Upper lobe of right lung (tissue), 1 donor: ENCODE data around the gene CADM1. TPM values are rescaled to one million over a fixed set of nuclear protein-coding genes. Genes with fewer than 3 reads are reported as not detected.
"Not testable (repeated sequence)": the region's sequence is repeated elsewhere in the genome, so short reads cannot be mapped to it uniquely, and the experiment has no call there.

Source experiments
- ATAC-seq: fragments of 200-7000 bp; cut with Tn5 transposase; one replicate; pipeline ENCODE4 v1.9.1; 2020; ENCODE audit warnings: mild to moderate bottlenecking, moderate library complexity
- DNase-seq: peaks from one replicate; pipeline ENCODE4 v3.0.0-alpha.2; 2020
- H3K27ac ChIP-seq: fragments of 200-600 bp; one replicate; pipeline ENCODE4 v1.8.0; 2022
- H3K27me3 ChIP-seq: fragments of 200-600 bp; one replicate; pipeline ENCODE4 v1.8.0; 2022; ENCODE audit warnings: mild to moderate bottlenecking
- H3K36me3 ChIP-seq: fragments of 200-600 bp; one replicate; pipeline ENCODE4 v1.8.0; 2022
- H3K4me1 ChIP-seq: fragments of 200-600 bp; one replicate; pipeline ENCODE4 v1.8.0; 2022
- H3K4me3 ChIP-seq: fragments of 200-600 bp; one replicate; pipeline ENCODE4 v1.8.0; 2022; ENCODE audit warnings: mild to moderate bottlenecking
- H3K9me3 ChIP-seq: fragments of 200-600 bp; one replicate; pipeline ENCODE4 v1.8.0; 2022
- intact Hi-C: fragments of 100-400 bp; cut with DNase I; formaldehyde crosslinking; loops from one replicate; pipeline ENCODE4 v1.11.0; 2022
- total RNA-seq: library from RNA; stranded (reverse); fragmentation: NEBNext Ultra II Directional; extraction: Animal tissue kit (Norgen Biotek cat#: 25700); gene quantifications from one replicate; pipeline ENCODE4 v1.2.1, GENCODE V29; 2021
- TF ChIP-seq, protein P1 (sequence below): fragments of 200-600 bp; IDR thresholded peaks from one replicate; pipeline ENCODE4 v1.8.0; 2022; ENCODE audit warnings: antibody characterized with exemption
- donor health status: DM: no; HTN: yes; CAD: no; lungs with severe emphysema.

CADM1 gene
- total RNA-seq, 1 donor from 2014 or later, result 222 TPM

- no peaks in the 10 kb centered on the region for H3K36me3 ChIP-seq
- TF ChIP-seq, protein P1, sequence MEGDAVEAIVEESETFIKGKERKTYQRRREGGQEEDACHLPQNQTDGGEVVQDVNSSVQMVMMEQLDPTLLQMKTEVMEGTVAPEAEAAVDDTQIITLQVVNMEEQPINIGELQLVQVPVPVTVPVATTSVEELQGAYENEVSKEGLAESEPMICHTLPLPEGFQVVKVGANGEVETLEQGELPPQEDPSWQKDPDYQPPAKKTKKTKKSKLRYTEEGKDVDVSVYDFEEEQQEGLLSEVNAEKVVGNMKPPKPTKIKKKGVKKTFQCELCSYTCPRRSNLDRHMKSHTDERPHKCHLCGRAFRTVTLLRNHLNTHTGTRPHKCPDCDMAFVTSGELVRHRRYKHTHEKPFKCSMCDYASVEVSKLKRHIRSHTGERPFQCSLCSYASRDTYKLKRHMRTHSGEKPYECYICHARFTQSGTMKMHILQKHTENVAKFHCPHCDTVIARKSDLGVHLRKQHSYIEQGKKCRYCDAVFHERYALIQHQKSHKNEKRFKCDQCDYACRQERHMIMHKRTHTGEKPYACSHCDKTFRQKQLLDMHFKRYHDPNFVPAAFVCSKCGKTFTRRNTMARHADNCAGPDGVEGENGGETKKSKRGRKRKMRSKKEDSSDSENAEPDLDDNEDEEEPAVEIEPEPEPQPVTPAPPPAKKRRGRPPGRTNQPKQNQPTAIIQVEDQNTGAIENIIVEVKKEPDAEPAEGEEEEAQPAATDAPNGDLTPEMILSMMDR, result no peak
- intact Hi-C loops, result no loop called here
- no peak overlapping the region for H3K27ac ChIP-seq
- no peaks in the 10 kb centered on the region for H3K27me3 ChIP-seq
- H3K9me3 ChIP-seq, result no peaks in the 10 kb centered on the region
- ATAC-seq (peak; percentile 51), DNase-seq (no peak)
- H3K4me1 ChIP-seq, result no peaks in the 10 kb centered on the region
- H3K4me3 ChIP-seq, result no peak overlapping the region
These were observed 22.7 kb downstream of the CADM1 start for GRCh38 chr11:115481528-115481927.

DNA sequence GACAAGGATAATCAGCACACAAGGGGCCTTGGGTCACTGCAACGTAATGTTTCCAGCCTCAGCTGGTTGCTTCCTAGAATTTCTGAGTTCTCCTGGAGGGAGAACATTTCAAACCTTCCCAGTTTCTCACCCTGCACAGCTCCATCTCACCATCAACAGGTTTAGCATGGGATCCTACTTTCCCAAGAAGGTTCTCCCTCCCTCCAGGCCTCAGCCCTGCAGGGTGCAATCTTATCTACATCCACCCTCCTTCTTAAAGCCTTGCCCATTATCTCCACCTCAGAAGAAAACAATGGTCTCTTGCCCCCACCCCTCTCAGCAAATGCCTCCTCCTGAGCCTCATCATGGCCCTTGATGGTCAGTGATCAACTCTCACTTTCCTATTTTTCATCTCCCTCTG lies 23.6 kb downstream of the CADM1 start:
- Histone ChIP-seq H3K27me3 (no peaks in the 10 kb centered on the region), H3K4me1 (no peaks in the 10 kb centered on the region), H3K9me3 (no peaks in the 10 kb centered on the region), H3K4me3 (no peak overlapping the region), H3K36me3 (no peaks in the 10 kb centered on the region), H3K27ac (no peak overlapping the region)
- intact Hi-C loops, result no loop called here
- no peak for ATAC-seq
- TF ChIP-seq, protein P1, result no peak
- no peak for DNase-seq

GRCh38 chr11:115477410-115477809 lies 26.8 kb downstream of the CADM1 start:
- H3K36me3 ChIP-seq, result no peaks in the 10 kb centered on the region
- H3K4me1 ChIP-seq, result no peaks in the 10 kb centered on the region
- intact Hi-C loops, result no loop called here
- TF ChIP-seq, protein P1, result no peak
- H3K9me3 ChIP-seq, result no peaks in the 10 kb centered on the region
- ATAC-seq (no peak), DNase-seq (no peak)
- no peaks in the 10 kb centered on the region for H3K27me3 ChIP-seq
- no peak overlapping the region for H3K27ac ChIP-seq
- no peak overlapping the region for H3K4me3 ChIP-seq

- Histone ChIP-seq H3K9me3 (no peaks in the 10 kb centered on the region), H3K27ac (no peak overlapping the region), H3K36me3 (no peaks in the 10 kb centered on the region), H3K4me3 (no peak overlapping the region), H3K27me3 (no peaks in the 10 kb centered on the region), H3K4me1 (no peaks in the 10 kb centered on the region)
- DNase-seq (no peak), ATAC-seq (no peak)
- TF ChIP-seq, protein P1, result no peak
- intact Hi-C loops, result no loop called here
These were observed 27.5 kb downstream of the CADM1 start for GRCh38 chr11:115476463-115477286.

DNA sequence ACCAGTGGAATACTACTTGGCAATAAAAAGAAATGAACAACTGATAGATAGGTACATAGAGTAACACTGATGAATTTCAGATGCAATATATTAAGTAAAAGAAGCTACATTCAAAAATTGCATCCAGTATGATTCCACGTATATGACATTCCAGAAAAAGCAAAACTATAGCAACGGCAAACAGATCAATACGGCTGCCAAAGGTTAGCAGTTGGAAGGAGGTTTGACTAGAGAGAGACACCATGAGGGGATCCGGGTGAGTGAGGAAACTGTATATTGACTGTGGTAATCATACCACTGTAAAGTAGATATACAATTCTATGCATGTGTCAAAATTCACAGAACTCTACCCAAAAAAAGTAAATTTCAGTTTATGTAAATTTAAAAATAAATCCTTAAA lies 28.7 kb downstream of the CADM1 start:
- no peak for ATAC-seq
- TF ChIP-seq, protein P1, result no peak
- H3K4me3 ChIP-seq, result no peak overlapping the region
- H3K4me1 ChIP-seq, result peaks cover 3% of the 10 kb centered on the region
- H3K27me3 ChIP-seq, result no peaks in the 10 kb centered on the region
- no peak for DNase-seq
- no peaks in the 10 kb centered on the region for H3K9me3 ChIP-seq
- H3K36me3 ChIP-seq, result no peaks in the 10 kb centered on the region
- intact Hi-C loops, result no loop called here
- H3K27ac ChIP-seq, result no peak overlapping the region

DNA sequence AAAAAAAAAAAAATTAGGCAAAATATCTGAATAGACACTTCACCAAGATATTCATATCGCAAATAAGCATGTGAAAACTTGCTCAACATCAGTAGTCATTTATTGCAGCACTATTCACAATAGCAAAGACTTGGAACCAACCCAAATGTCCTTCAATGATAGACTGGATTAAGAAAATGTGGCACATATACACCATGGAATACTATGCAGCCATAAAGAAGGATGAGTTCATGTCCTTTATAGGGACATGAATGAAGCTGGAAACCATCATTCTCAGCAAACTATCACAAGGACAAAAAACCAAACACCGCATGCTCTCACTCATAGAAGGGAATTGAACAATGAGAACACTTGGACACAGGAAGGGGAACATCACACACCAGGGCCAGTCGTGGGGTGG lies 29.9 kb downstream of the CADM1 start:
- intact Hi-C loops, H3K4me1 ChIP-seq, H3K27ac ChIP-seq: not testable (repeated sequence)

More for the DNA sequence above, 29.9 kb downstream of the CADM1 start:
- ATAC-seq, H3K36me3 ChIP-seq, H3K27me3 ChIP-seq, H3K4me3 ChIP-seq, DNase-seq, H3K9me3 ChIP-seq: not testable (repeated sequence)
